Panc1 (cell line): ENCODE results near the gene BLNK. TPM values are rescaled to one million over a fixed set of nuclear protein-coding genes. Genes with fewer than 3 reads are reported as not detected.

ENCODE experiments used
- ATAC-seq: fragments of 200-7000 bp; cut with Tn5 transposase; 2 replicates; pipeline ENCODE4 v1.9.1; 2020; ENCODE audit warnings: mild to moderate bottlenecking, moderate library complexity
- BruUV-seq: library from RNA; stranded (reverse); fragments of 400-500 nt; replicated peaks from 2 replicates; lab custom pipeline; 2021; lab: Mats Ljungman, UMichigan
- CTCF ChIA-PET: fragments of 300-600 bp; sonication (Branson Sonifier 250); formaldehyde crosslinking; loops from one replicate; lab custom pipeline; 2022; ENCODE audit warnings: antibody characterized with exemption; lab: Charles Lee
- POLR2A ChIA-PET: fragments of 300-600 bp; sonication (Branson Sonifier 250); formaldehyde crosslinking; loops from one replicate; lab custom pipeline; 2022; ENCODE audit warnings: antibody characterized with exemption; lab: Charles Lee
- DNase-seq: peaks from one replicate; pipeline ENCODE4 v3.0.0-alpha.2; 2010; ENCODE audit warnings: low read depth, low spot score
- H3K27ac ChIP-seq: 2 replicates; pipeline ENCODE4 v1.5.1; 2011; ENCODE audit warnings: mild to moderate bottlenecking, low read length, inconsistent platforms
- H3K27me3 ChIP-seq: fragments of 200-500 bp; sonication (Bioruptor generic); 2 replicates; pipeline ENCODE4 v1.6.0; 2014; ENCODE audit warnings: low read length, inconsistent platforms; ENCODE audit not compliant: control insufficient read depth, insufficient read depth
- H3K36me3 ChIP-seq: fragments of 200-500 bp; sonication (Bioruptor generic); 2 replicates; pipeline ENCODE4 v1.5.1; 2014; ENCODE audit warnings: inconsistent platforms, mild to moderate bottlenecking, low read length, moderate library complexity; ENCODE audit not compliant: control insufficient read depth, insufficient read depth
- H3K4me1 ChIP-seq: 2 replicates; pipeline ENCODE4 v1.5.1; 2011; ENCODE audit warnings: inconsistent platforms, mild to moderate bottlenecking, low read length, moderate library complexity; ENCODE audit not compliant: control insufficient read depth, insufficient read depth
- H3K4me3 ChIP-seq, 2 experiments: 2 replicates each; pipeline ENCODE4 v1.5.1; 2011 to 2012; ENCODE audit warnings: low read depth in 2 of 2, low read length in 2 of 2, mild to moderate bottlenecking in 2 of 2, inconsistent platforms in 1 of 2, moderate library complexity in 1 of 2
- H3K9me3 ChIP-seq: fragments of 200-500 bp; sonication (Bioruptor generic); 2 replicates; pipeline ENCODE4 v1.5.1; 2014; ENCODE audit warnings: low read depth, mild to moderate bottlenecking, inconsistent platforms, low read length, moderate library complexity; ENCODE audit not compliant: control insufficient read depth, insufficient read depth
- POLR2AphosphoS5 ChIP-seq: IDR thresholded peaks from 2 replicates; pipeline ENCODE4 v1.6.1; 2012; ENCODE audit warnings: mild to moderate bottlenecking, low read depth, low read length, moderate library complexity
- SIN3A ChIP-seq: IDR thresholded peaks from 2 replicates; pipeline ENCODE4 v1.6.1; 2012; ENCODE audit warnings: low read depth, mild to moderate bottlenecking, low read length, moderate library complexity, borderline replicate concordance; ENCODE audit not compliant: insufficient read depth
- TCF7L2 ChIP-seq: IDR thresholded peaks from 2 replicates; pipeline ENCODE4 v1.6.1; 2011; ENCODE audit warnings: mild to moderate bottlenecking, low read depth, low read length, inconsistent platforms
- in situ Hi-C: cut with HindIII; loops from 2 replicates; pipeline ENCODE4 v1.10.0; 2016; ENCODE audit warnings: low sequenced_read_pairs, low pct_unique_long_range_greater_than_20kb
- intact Hi-C: fragments of 100-400 bp; cut with micrococcal nuclease; formaldehyde crosslinking; loops from one replicate; pipeline ENCODE4 v1.10.0; 2022; ENCODE audit not compliant: unreplicated experiment
- total RNA-seq: library from RNA; stranded (reverse); gene quantifications from one replicate; pipeline ENCODE4 v1.2.1, GENCODE V29; 2021; ENCODE audit not compliant: unreplicated experiment
- TF ChIP-seq, protein P1 (sequence below): fragments of 450-650 bp; IDR thresholded peaks from 2 replicates; pipeline ENCODE4 v1.5.1; 2017; ENCODE audit warnings: mild to moderate bottlenecking
- TF ChIP-seq, protein P2 (sequence below), 2 experiments: IDR thresholded peaks; 2 replicates each; pipeline ENCODE4 v1.6.1; 2011 to 2012; ENCODE audit warnings: low read depth in 2 of 2, control low read depth in 1 of 2, low read length in 1 of 2, mild to moderate bottlenecking in 1 of 2, moderate library complexity in 1 of 2; ENCODE audit not compliant: insufficient read depth in 1 of 2

BLNK gene
- total RNA-seq, 1 experiment from 2014 or later: 0.10 TPM

DNA sequence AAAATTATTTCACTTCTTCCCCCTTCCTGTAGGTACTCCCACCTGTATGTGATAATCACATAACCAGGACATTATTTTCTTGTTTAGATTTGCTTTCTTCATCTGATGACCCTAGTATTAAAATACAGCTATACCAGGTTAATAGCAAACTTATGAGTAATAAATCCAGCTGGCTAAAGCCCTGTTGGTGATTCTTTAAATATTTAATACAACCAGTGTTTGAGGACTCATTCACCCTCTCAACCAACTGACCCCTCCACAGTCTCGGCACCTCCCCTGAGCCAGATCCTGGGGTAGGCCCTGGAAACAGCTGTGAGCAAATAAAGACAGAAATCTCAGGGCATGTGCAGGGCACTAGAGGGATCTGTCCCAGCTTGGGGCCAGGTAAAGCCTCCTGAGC, 58.5 kb downstream of the BLNK start:
- POLR2A ChIA-PET: no interaction called here
- in situ Hi-C loops (no loop called here), intact Hi-C loops (no loop called here)
- CTCF ChIA-PET: no interaction called here
- ATAC-seq: no peak
- Histone ChIP-seq H3K4me1 (no peaks in the 10 kb centered on the region), H3K9me3 (no peaks in the 10 kb centered on the region), H3K27ac (no peak overlapping the region), H3K4me3 (no peak overlapping the region), H3K27me3 (peaks cover 24% of the 10 kb centered on the region), H3K36me3 (no peaks in the 10 kb centered on the region)
- no peak for DNase-seq
- no TSS peak for BruUV-seq
- TF ChIP-seq TCF7L2: no peak
- TF ChIP-seq POLR2AphosphoS5: no peak
- TF ChIP-seq, protein P1, sequence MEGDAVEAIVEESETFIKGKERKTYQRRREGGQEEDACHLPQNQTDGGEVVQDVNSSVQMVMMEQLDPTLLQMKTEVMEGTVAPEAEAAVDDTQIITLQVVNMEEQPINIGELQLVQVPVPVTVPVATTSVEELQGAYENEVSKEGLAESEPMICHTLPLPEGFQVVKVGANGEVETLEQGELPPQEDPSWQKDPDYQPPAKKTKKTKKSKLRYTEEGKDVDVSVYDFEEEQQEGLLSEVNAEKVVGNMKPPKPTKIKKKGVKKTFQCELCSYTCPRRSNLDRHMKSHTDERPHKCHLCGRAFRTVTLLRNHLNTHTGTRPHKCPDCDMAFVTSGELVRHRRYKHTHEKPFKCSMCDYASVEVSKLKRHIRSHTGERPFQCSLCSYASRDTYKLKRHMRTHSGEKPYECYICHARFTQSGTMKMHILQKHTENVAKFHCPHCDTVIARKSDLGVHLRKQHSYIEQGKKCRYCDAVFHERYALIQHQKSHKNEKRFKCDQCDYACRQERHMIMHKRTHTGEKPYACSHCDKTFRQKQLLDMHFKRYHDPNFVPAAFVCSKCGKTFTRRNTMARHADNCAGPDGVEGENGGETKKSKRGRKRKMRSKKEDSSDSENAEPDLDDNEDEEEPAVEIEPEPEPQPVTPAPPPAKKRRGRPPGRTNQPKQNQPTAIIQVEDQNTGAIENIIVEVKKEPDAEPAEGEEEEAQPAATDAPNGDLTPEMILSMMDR: no peak
- TF ChIP-seq SIN3A: no peak
- TF ChIP-seq, protein P2, sequence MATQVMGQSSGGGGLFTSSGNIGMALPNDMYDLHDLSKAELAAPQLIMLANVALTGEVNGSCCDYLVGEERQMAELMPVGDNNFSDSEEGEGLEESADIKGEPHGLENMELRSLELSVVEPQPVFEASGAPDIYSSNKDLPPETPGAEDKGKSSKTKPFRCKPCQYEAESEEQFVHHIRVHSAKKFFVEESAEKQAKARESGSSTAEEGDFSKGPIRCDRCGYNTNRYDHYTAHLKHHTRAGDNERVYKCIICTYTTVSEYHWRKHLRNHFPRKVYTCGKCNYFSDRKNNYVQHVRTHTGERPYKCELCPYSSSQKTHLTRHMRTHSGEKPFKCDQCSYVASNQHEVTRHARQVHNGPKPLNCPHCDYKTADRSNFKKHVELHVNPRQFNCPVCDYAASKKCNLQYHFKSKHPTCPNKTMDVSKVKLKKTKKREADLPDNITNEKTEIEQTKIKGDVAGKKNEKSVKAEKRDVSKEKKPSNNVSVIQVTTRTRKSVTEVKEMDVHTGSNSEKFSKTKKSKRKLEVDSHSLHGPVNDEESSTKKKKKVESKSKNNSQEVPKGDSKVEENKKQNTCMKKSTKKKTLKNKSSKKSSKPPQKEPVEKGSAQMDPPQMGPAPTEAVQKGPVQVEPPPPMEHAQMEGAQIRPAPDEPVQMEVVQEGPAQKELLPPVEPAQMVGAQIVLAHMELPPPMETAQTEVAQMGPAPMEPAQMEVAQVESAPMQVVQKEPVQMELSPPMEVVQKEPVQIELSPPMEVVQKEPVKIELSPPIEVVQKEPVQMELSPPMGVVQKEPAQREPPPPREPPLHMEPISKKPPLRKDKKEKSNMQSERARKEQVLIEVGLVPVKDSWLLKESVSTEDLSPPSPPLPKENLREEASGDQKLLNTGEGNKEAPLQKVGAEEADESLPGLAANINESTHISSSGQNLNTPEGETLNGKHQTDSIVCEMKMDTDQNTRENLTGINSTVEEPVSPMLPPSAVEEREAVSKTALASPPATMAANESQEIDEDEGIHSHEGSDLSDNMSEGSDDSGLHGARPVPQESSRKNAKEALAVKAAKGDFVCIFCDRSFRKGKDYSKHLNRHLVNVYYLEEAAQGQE (IDR thresholded peaks at IDR 0.05; ENCODE audit: insufficient read depth in 1 of 2, low read depth in 2 of 2, low read length in 1 of 2): no peak

DNA sequence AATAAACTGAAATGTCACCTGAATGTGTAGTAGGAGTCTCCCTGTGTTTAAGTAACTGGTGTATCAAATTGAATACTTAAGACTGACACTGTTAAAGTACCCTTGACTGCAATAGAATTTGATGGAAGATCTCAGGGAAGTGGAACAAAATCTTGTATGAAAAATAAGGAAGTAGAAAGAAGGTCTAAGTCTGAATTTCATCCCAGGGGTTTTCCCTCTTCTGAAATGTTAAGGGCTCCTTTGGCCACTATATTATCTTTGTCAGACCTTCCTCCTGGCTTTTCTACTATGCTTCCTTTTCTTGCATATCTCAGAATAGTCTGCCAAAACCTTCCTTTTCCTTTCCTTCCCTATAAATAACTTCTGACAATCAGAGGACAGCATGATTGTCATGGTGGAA, 59.6 kb downstream of the BLNK start:
- POLR2A ChIA-PET: no interaction called here
- intact Hi-C loops (no loop called here), in situ Hi-C loops (no loop called here)
- H3K27me3 ChIP-seq: peaks cover 18% of the 10 kb centered on the region
- CTCF ChIA-PET: no interaction called here
- DNase-seq: no peak
- H3K4me3 ChIP-seq: no peak overlapping the region
- BruUV-seq: no TSS peak
- H3K27ac ChIP-seq: no peak overlapping the region
- no peaks in the 10 kb centered on the region for H3K4me1 ChIP-seq
- H3K9me3 ChIP-seq: no peaks in the 10 kb centered on the region
- ATAC-seq: no peak
- no peaks in the 10 kb centered on the region for H3K36me3 ChIP-seq
- TF ChIP-seq TCF7L2: no peak
- TF ChIP-seq, protein P1: no peak

DNA sequence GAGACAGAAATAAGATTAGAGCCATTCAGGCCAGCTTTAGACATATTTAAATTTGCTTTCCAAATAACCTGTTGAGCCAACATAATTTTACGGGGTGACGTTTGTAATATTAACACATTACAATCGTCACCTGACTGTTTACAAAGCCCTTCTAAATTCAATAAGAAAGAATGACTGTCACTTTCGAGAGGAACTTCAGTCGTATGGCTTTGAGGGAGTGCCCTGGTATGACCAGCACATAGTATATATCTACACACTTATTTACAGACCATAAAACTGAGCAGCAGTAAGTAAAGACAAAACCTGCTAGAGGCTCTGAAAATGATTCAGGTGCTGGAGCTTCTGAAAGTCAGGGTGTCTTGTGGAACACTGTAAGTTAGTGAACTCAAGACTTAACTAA, 62.4 kb downstream of the BLNK start:
- H3K4me1 ChIP-seq: no peaks in the 10 kb centered on the region
- CTCF ChIA-PET: no interaction called here
- DNase-seq (no peak), ATAC-seq (no peak)
- POLR2A ChIA-PET: no interaction called here
- H3K36me3 ChIP-seq: no peaks in the 10 kb centered on the region
- peaks cover 11% of the 10 kb centered on the region; the same call in 1 of the 2 replicates for H3K27me3 ChIP-seq
- in situ Hi-C loops: no loop called here
- no TSS peak for BruUV-seq
- TF ChIP-seq, protein P2 (IDR thresholded peaks at IDR 0.05; ENCODE audit: insufficient read depth in 1 of 2, low read depth in 2 of 2, low read length in 1 of 2): no peak
- TF ChIP-seq POLR2AphosphoS5 (no peak), SIN3A (no peak)
- no peak overlapping the region for H3K4me3 ChIP-seq
- intact Hi-C loops: no loop called here
- no peak overlapping the region for H3K27ac ChIP-seq
- H3K9me3 ChIP-seq: no peaks in the 10 kb centered on the region
